GM13976 (cell line): ENCODE measurements around the gene IL17C.

ENCODE experiments used
- DNase-seq: peaks from one replicate; pipeline ENCODE4 v3.0.0; 2012; ENCODE audit warnings: low spot score
- in situ Hi-C: fragments of 300-500 bp; cut with MboI; formaldehyde crosslinking; loops from one replicate; pipeline ENCODE4 v1.12.0; 2022; ENCODE audit warnings: low sequenced_read_pairs, mixed read lengths, inconsistent platforms; ENCODE audit not compliant: unreplicated experiment
- TF ChIP-seq, protein P1 (sequence below): IDR thresholded peaks from 2 replicates; pipeline ENCODE4 v1.5.1; 2012; ENCODE audit warnings: borderline replicate concordance, mild to moderate bottlenecking; ENCODE audit not compliant: insufficient read depth; ENCODE audit errors: extremely low read depth, missing control alignments, control extremely low read depth

The IL17C gene

GRCh38 chr16:88652762-88653063 lies 14.3 kb downstream of the IL17C start:
- in situ Hi-C loops: no loop called here
- DNase-seq: no peak

GRCh38 chr16:88653101-88653500 lies 14.7 kb downstream of the IL17C start:
- TF ChIP-seq, protein P1, sequence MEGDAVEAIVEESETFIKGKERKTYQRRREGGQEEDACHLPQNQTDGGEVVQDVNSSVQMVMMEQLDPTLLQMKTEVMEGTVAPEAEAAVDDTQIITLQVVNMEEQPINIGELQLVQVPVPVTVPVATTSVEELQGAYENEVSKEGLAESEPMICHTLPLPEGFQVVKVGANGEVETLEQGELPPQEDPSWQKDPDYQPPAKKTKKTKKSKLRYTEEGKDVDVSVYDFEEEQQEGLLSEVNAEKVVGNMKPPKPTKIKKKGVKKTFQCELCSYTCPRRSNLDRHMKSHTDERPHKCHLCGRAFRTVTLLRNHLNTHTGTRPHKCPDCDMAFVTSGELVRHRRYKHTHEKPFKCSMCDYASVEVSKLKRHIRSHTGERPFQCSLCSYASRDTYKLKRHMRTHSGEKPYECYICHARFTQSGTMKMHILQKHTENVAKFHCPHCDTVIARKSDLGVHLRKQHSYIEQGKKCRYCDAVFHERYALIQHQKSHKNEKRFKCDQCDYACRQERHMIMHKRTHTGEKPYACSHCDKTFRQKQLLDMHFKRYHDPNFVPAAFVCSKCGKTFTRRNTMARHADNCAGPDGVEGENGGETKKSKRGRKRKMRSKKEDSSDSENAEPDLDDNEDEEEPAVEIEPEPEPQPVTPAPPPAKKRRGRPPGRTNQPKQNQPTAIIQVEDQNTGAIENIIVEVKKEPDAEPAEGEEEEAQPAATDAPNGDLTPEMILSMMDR: no peak
- DNase-seq: no peak
- in situ Hi-C loops: no loop called here

More at GRCh38 chr16:88652762-88653063, 14.3 kb downstream of the IL17C start:
- TF ChIP-seq, protein P1: no peak

DNA sequence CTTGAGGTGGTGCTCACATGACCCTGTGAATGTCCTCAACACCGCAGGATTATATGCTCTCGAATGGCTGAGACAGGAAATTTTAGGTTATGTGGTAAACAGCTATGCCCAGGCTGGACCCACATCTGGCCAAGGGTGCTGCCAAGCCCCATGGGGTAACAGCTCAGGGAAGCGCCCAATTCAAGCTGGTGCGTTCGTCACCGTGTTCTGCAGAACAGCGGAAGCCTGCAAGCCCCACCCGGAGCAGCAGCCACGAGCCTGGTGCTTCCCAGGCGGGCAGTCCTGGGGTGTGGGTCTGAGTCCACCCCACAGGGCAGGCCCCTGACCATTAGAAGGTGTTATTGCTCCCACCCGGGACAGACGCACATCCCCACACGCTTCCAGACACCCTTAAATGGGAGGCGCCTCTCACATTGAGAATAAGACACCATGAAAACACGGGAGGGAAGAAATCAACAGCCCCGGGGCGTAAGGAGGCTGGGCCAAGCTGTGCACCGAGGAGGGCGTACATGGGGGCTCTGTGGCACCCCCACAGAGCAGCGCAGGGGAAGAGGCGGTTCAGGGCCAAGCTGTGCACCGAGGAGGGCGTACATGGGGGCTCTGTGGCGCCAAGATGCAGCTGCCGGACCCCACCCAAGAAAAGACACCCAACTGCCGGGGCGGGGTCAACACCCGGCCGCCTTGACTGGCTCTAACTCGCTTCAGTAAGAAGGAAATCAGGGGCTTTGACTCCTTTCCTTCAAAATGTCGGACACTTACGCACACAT lies 15.4 kb downstream of the IL17C start:
- in situ Hi-C loops: no loop called here
- TF ChIP-seq, protein P1: no peak

DNA sequence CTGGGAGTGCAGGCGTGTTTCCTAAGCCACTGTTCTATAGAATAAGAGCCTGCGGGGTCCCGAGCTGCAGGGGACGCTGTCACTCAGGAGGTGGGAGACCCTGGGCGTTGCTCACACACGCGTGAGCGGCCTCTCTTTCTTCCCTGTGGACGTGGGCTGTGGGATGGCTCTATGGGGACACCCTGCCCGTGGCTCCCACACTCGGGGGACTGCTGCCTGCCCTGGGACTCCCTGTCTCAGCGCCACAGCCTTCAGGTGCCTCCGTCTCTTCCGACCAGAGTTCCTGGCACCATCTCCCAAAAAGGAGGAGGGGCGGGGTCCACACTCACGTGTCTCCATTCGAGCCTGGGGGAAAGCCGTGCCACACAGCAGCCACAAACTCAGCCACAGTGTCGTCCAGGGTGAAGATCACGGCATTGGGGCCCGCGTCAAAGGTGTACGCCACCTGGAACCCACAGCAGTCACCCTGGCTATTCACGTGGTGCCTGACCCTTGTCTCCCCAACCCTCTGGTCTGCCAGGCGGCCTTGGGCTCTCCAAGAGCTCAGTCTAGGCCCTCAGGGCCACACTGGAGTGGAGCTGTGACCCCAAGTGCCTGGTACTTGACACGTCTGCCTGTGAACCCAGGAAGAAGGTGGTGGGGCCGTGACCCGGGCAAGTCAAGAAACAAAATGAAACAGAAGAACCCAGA lies 16.1 kb downstream of the IL17C start:
- DNase-seq: no peak
- TF ChIP-seq, protein P1: no peak
- in situ Hi-C loops: no loop called here

More for the DNA sequence above, 15.4 kb downstream of the IL17C start:
- DNase-seq: no peak

DNA sequence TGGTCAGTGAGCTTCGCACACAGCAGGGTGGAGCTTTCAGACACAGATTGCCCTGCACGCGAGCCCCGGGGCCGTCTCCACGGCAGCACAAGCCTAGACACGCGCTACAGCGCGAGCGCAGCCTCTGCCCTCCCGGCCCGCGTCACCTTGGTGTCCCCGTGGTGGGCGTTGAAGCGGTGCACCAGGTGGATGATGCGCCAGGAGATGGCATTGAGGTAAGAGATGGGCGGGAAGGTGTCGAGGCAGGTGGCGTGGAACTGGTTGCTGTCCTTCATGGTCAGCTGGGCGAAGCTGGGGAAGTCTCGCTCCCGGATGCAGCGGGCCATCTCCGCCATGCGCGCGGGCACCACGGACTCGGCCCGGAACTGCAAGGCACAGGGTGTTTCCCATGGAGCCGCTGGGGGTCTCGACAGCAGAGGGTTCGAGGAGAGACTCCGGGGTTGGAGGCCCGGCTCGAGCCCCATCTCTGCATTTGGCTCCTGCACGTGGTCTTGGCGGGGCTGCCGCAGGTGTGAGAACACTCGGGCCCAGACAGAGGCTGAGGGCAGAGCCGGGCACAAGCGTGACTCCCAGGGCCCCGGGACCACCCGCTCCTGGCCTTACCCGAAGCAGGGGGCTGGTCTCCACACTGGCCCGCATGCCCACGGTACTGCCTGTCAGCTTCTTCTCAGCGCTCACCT lies 16.8 kb downstream of the IL17C start:
- no peak for DNase-seq
- TF ChIP-seq, protein P1: no peak
- in situ Hi-C loops: no loop called here

DNA sequence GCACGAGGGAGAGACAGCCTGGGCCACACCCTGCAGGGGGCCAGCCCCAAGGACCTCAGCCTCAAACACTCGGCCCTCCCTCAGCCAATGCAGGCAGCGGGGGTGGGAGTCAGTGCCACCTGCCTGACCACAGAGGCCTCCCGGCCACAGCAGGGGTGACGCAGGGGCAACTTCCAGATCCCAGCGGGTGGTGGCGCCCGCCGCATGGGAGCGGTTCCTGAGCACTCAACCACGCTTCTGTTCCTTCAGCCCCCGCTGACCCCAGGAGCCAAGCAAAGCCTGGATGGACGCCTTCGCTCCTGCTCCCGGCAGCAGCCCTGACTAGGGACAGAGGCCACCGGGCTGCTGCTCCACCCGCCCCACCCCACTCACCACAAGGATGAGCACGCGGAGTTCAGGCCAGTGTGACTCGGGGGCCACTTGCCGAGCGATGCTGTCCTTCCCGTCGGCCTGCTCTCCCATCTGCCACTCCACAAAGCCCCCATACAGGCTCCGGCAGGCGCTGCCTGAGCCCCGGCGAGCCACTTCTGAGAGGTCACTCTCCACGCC lies 17.4 kb downstream of the IL17C start:
- TF ChIP-seq, protein P1: no peak
- in situ Hi-C loops: no loop called here
- DNase-seq: no peak
